NB4 (cell line): ENCODE measurements around the gene CES4A.

Experiments
- CTCF ChIP-seq: IDR thresholded peaks from one replicate; pipeline ENCODE4 v1.5.1; 2012; ENCODE audit warnings: low read depth, low read length
- POLR2A ChIP-seq: IDR thresholded peaks from 2 replicates; pipeline ENCODE4 v1.6.1; 2011; ENCODE audit warnings: mild to moderate bottlenecking; ENCODE audit not compliant: insufficient read length; ENCODE audit errors: extremely low read depth

DNA sequence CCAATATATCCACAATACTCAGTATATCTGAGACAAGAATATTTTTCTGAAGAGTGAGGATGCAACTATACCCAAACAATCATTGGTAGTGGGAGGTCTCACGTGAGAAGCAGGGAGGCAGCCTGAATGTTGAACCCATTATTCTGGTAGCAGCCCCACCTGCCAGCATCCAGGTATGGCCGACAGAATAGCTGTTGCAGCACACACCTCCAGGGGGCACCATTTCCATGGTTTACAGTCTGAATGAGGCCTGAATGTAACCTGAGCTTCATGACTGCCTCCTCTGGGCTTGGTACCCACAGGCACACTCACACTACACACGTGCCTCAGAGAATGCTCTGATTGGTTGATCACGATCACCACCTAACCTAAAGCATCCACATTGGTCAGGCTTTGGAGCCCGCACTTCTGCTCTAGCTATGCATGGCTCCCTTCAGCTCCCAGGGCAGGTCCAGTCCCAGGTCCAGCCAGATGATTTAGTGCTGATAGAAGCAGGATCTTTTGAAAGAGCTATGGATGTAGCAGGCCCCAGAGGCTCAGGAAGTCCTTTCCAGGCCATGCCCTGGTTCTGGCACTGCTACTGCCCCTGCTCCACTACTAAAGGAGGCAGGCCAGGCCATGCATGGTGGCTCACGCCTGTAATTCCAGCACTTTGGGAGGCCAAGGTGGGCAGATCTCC is 29.6 kb downstream of the CES4A start:
- peak; percentile 76 for TF ChIP-seq CTCF
- TF ChIP-seq POLR2A: no peak
